Neuron (in vitro differentiated cells): ENCODE measurements around the gene ADGRV1.
"Not testable (repeated sequence)": the region's sequence is repeated elsewhere in the genome, so short reads cannot be mapped to it uniquely, and the experiment has no call there.

ENCODE experiments used
- H2AFZ ChIP-seq: one replicate; pipeline ENCODE4 v1.6.1; 2013; ENCODE audit warnings: low read depth, mild to moderate bottlenecking, inconsistent platforms, low read length, moderate library complexity
- H3K27me3 ChIP-seq: one replicate; pipeline ENCODE4 v1.6.1; 2013; ENCODE audit warnings: low read length; ENCODE audit not compliant: insufficient read depth
- H3K36me3 ChIP-seq: one replicate; pipeline ENCODE4 v1.6.1; 2013; ENCODE audit warnings: low read length; ENCODE audit not compliant: insufficient read depth
- H3K4me1 ChIP-seq: one replicate; pipeline ENCODE4 v1.6.1; 2013; ENCODE audit warnings: low read length; ENCODE audit not compliant: insufficient read depth
- H3K4me3 ChIP-seq: 2 replicates; pipeline ENCODE4 v1.5.1; 2013; ENCODE audit warnings: mild to moderate bottlenecking, low read length, moderate library complexity
- H3K9me3 ChIP-seq: one replicate; pipeline ENCODE4 v1.6.1; 2013; ENCODE audit warnings: low read length

The ADGRV1 gene

GRCh38 chr5:90557391-90557790 is 1.2 kb upstream of the ADGRV1 start:
- Histone ChIP-seq H2AFZ (peak overlapping the region; percentile 18), H3K27me3 (no peaks in the 10 kb centered on the region), H3K36me3 (no peaks in the 10 kb centered on the region), H3K4me3 (peak overlapping the region; percentile 85), H3K4me1 (peaks cover 68% of the 10 kb centered on the region), H3K9me3 (no peaks in the 10 kb centered on the region)

- Histone ChIP-seq H3K9me3 (no peaks in the 10 kb centered on the region), H3K36me3 (no peaks in the 10 kb centered on the region), H3K4me1 (peaks cover 73% of the 10 kb centered on the region), H3K4me3 (peak overlapping the region; percentile 85), H2AFZ (peak overlapping the region; percentile 18), H3K27me3 (no peaks in the 10 kb centered on the region)
Observed at GRCh38 chr5:90557871-90558270, 726 bp upstream of the ADGRV1 start.

- H3K36me3 ChIP-seq, result no peaks in the 10 kb centered on the region
- H3K4me1 ChIP-seq, result peaks cover 61% of the 10 kb centered on the region
- H3K27me3 ChIP-seq, result no peaks in the 10 kb centered on the region
- H3K4me3 ChIP-seq, result peak overlapping the region; percentile 85
- H2AFZ ChIP-seq, result no peak overlapping the region
- no peaks in the 10 kb centered on the region for H3K9me3 ChIP-seq
Observed at GRCh38 chr5:90560771-90561170, 2.2 kb downstream of the ADGRV1 start.

- no peaks in the 10 kb centered on the region for H3K27me3 ChIP-seq
- H3K4me1 ChIP-seq, result peaks cover 52% of the 10 kb centered on the region
- no peak overlapping the region for H2AFZ ChIP-seq
- H3K9me3 ChIP-seq, result no peaks in the 10 kb centered on the region
- H3K36me3 ChIP-seq, result no peaks in the 10 kb centered on the region
- H3K4me3 ChIP-seq, result peak overlapping the region; percentile 85
Observed at GRCh38 chr5:90561766-90562165, 3.2 kb downstream of the ADGRV1 start.

- peak overlapping the region; percentile 85 for H3K4me3 ChIP-seq
Observed at GRCh38 chr5:90562341-90562740, 3.7 kb downstream of the ADGRV1 start.

GRCh38 chr5:90563108-90563507 is 4.5 kb downstream of the ADGRV1 start:
- Histone ChIP-seq H3K9me3 (no peaks in the 10 kb centered on the region), H3K36me3 (no peaks in the 10 kb centered on the region), H3K4me1 (peaks cover 40% of the 10 kb centered on the region), H3K4me3 (no peak overlapping the region), H3K27me3 (no peaks in the 10 kb centered on the region), H2AFZ (no peak overlapping the region)

More at GRCh38 chr5:90562341-90562740, 3.7 kb downstream of the ADGRV1 start:
- no peak overlapping the region for H2AFZ ChIP-seq
- no peaks in the 10 kb centered on the region for H3K27me3 ChIP-seq
- no peaks in the 10 kb centered on the region for H3K9me3 ChIP-seq
- peaks cover 47% of the 10 kb centered on the region for H3K4me1 ChIP-seq
- no peaks in the 10 kb centered on the region for H3K36me3 ChIP-seq

- Histone ChIP-seq H3K4me3 (no peak overlapping the region), H3K9me3 (peaks cover 2% of the 10 kb centered on the region), H3K27me3 (no peaks in the 10 kb centered on the region), H3K36me3 (no peaks in the 10 kb centered on the region), H2AFZ (no peak overlapping the region), H3K4me1 (peaks cover 35% of the 10 kb centered on the region)
Observed at GRCh38 chr5:90565491-90565890, 6.9 kb downstream of the ADGRV1 start.

- H2AFZ ChIP-seq, result no peak overlapping the region
- peaks cover 4% of the 10 kb centered on the region for H3K4me1 ChIP-seq
- H3K36me3 ChIP-seq, result no peaks in the 10 kb centered on the region
- no peak overlapping the region for H3K4me3 ChIP-seq
- H3K27me3 ChIP-seq, result no peaks in the 10 kb centered on the region
- peaks cover 2% of the 10 kb centered on the region for H3K9me3 ChIP-seq
Observed at GRCh38 chr5:90569084-90569483, 10.5 kb downstream of the ADGRV1 start.

GRCh38 chr5:90570034-90570433 is 11.4 kb downstream of the ADGRV1 start:
- no peak overlapping the region for H3K4me3 ChIP-seq
- H3K36me3 ChIP-seq, result no peaks in the 10 kb centered on the region
- H2AFZ ChIP-seq, result no peak overlapping the region
- H3K27me3 ChIP-seq, result no peaks in the 10 kb centered on the region
- H3K4me1 ChIP-seq, result peaks cover 3% of the 10 kb centered on the region
- H3K9me3 ChIP-seq, result peaks cover 2% of the 10 kb centered on the region

GRCh38 chr5:90571147-90571773 is 12.7 kb downstream of the ADGRV1 start:
- Histone ChIP-seq H3K36me3 (no peaks in the 10 kb centered on the region), H3K4me3 (no peak overlapping the region), H3K27me3 (no peaks in the 10 kb centered on the region), H3K9me3 (peaks cover 2% of the 10 kb centered on the region), H2AFZ (no peak overlapping the region), H3K4me1 (peaks cover 3% of the 10 kb centered on the region)

GRCh38 chr5:90575712-90576111 is 17.1 kb downstream of the ADGRV1 start:
- peaks cover 2% of the 10 kb centered on the region for H3K9me3 ChIP-seq
- peaks cover 3% of the 10 kb centered on the region for H3K4me1 ChIP-seq
- no peak overlapping the region for H3K4me3 ChIP-seq
- H2AFZ ChIP-seq, result no peak overlapping the region
- no peaks in the 10 kb centered on the region for H3K27me3 ChIP-seq
- H3K36me3 ChIP-seq, result no peaks in the 10 kb centered on the region

- not testable (repeated sequence) for H2AFZ ChIP-seq, H3K4me3 ChIP-seq, H3K4me1 ChIP-seq, H3K9me3 ChIP-seq, H3K36me3 ChIP-seq, H3K27me3 ChIP-seq
Observed at GRCh38 chr5:90576566-90576965, 18.0 kb downstream of the ADGRV1 start.

- H3K4me3 ChIP-seq, H2AFZ ChIP-seq, H3K27me3 ChIP-seq, H3K4me1 ChIP-seq, H3K9me3 ChIP-seq, H3K36me3 ChIP-seq: not testable (repeated sequence)
Observed at GRCh38 chr5:90579905-90580304, 21.3 kb downstream of the ADGRV1 start.

- no peaks in the 10 kb centered on the region for H3K9me3 ChIP-seq
- no peaks in the 10 kb centered on the region for H3K27me3 ChIP-seq
- no peak overlapping the region for H3K4me3 ChIP-seq
- H3K36me3 ChIP-seq, result no peaks in the 10 kb centered on the region
- no peaks in the 10 kb centered on the region for H3K4me1 ChIP-seq
- H2AFZ ChIP-seq, result no peak overlapping the region
Observed at GRCh38 chr5:90581956-90582355, 23.4 kb downstream of the ADGRV1 start.
